NCI-H748 (cell line): Measurements from ENCODE around the gene DSC3.

Experiments
- DNase-seq: peaks from one replicate; lab custom pipeline; 2025; ENCODE audit not compliant: unreplicated experiment; lab: John Stamatoyannopoulos, UW

The DSC3 gene

GRCh38 chr18:31042406-31043181 lies at the start of gene DSC3:
TSS of gene DSC3 (minus strand) at chr18:31042742. CDS start at chr18:31042660, 82 bp downstream.
- peak; percentile 62 for DNase-seq

GRCh38 chr18:31091350-31091749 lies 48.8 kb upstream of the DSC3 start:
- no peak for DNase-seq

- DNase-seq = no peak
Observed at GRCh38 chr18:31088532-31088931, 46.0 kb upstream of the DSC3 start.

GRCh38 chr18:31079973-31080372 lies 37.4 kb upstream of the DSC3 start:
- no peak for DNase-seq

- DNase-seq = no peak
Observed at GRCh38 chr18:31077878-31078277, 35.3 kb upstream of the DSC3 start.

GRCh38 chr18:31072175-31072574 lies 29.6 kb upstream of the DSC3 start:
- DNase-seq = no peak

GRCh38 chr18:31070206-31070605 lies 27.7 kb upstream of the DSC3 start:
- DNase-seq = no peak

- DNase-seq = no peak
Observed at GRCh38 chr18:31066266-31066665, 23.7 kb upstream of the DSC3 start.

GRCh38 chr18:31065036-31065773 lies 22.7 kb upstream of the DSC3 start:
- DNase-seq = no peak

GRCh38 chr18:31064130-31064529 lies 21.6 kb upstream of the DSC3 start:
- no peak for DNase-seq

- no peak for DNase-seq
Observed at GRCh38 chr18:31061945-31062344, 19.4 kb upstream of the DSC3 start.

GRCh38 chr18:31058897-31059296 lies 16.4 kb upstream of the DSC3 start:
- DNase-seq = no peak

GRCh38 chr18:31057917-31058316 lies 15.4 kb upstream of the DSC3 start:
- no peak for DNase-seq

- DNase-seq = no peak
Observed at GRCh38 chr18:31057051-31057450, 14.5 kb upstream of the DSC3 start.

GRCh38 chr18:31056296-31056695 lies 13.8 kb upstream of the DSC3 start:
- DNase-seq = no peak

- no peak for DNase-seq
Observed at GRCh38 chr18:31050635-31051034, 8.1 kb upstream of the DSC3 start.

GRCh38 chr18:31049189-31049588 lies 6.6 kb upstream of the DSC3 start:
- DNase-seq = peak; percentile 58

GRCh38 chr18:31048216-31048615 lies 5.7 kb upstream of the DSC3 start:
- DNase-seq = no peak

- no peak for DNase-seq
Observed at GRCh38 chr18:31046916-31047315, 4.4 kb upstream of the DSC3 start.

- DNase-seq = no peak
Observed at GRCh38 chr18:31045599-31045998, 3.1 kb upstream of the DSC3 start.

GRCh38 chr18:31044926-31045325 lies 2.4 kb upstream of the DSC3 start:
- no peak for DNase-seq

GRCh38 chr18:31043709-31044108 lies 1.2 kb upstream of the DSC3 start:
- no peak for DNase-seq

- DNase-seq = no peak
Observed at GRCh38 chr18:31042084-31042405, 497 bp downstream of the DSC3 start.
